Measurements from ENCODE around the gene ZNF423. TPM values are rescaled to one million over a fixed set of nuclear protein-coding genes. Genes with fewer than 3 reads are reported as not detected.

The ZNF423 gene
- total RNA-seq, 2 donors from 2014 or later, result 4.7 to 7.3 TPM

DNA sequence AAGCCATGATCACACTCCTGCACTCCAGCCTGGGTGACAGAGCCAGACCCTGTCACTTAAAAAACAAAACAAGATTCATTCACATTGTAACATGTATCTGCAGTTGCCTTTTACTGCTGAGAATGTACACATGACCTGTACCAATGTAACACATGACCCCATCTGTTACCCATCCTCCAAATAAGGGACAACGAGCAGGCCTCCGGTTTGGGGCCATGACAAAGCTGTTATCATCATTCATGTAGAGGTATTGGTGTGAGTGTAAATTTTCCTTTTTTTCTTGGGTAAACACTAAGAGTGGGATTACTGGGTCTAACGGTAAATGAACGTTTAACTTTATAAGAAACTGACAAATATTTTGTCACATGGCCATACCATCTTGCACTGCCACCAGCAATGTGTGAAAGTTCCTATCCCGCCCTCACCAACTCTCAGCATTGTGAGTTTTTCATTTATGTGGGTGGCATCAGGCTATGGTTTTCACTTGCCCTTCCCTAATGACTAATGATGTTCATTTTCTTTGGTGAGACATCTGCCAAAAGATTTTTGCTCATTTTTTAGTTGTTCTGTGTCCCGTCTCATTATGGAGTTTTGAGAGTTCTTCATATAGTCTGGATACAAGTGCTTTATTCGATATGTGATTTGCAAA, 336.8 kb downstream of the ZNF423 start:
- intact Hi-C loops (cut with DNase I), result no loop called here
- Histone ChIP-seq H3K27ac (no peak overlapping the region), H3K4me3 (no peak overlapping the region), H3K27me3 (no peaks in the 10 kb centered on the region), H3K9me3 (no peaks in the 10 kb centered on the region), H3K4me1 (no peaks in the 10 kb centered on the region), H3K36me3 (no peaks in the 10 kb centered on the region), H3K9ac (ENCODE audit: low read depth in 2 of 2, low read length in 2 of 2) (no peak overlapping the region)
- TF ChIP-seq CTCF (IDR thresholded peaks at IDR 0.05), result no peak
- DNase-seq, result no peak

DNA sequence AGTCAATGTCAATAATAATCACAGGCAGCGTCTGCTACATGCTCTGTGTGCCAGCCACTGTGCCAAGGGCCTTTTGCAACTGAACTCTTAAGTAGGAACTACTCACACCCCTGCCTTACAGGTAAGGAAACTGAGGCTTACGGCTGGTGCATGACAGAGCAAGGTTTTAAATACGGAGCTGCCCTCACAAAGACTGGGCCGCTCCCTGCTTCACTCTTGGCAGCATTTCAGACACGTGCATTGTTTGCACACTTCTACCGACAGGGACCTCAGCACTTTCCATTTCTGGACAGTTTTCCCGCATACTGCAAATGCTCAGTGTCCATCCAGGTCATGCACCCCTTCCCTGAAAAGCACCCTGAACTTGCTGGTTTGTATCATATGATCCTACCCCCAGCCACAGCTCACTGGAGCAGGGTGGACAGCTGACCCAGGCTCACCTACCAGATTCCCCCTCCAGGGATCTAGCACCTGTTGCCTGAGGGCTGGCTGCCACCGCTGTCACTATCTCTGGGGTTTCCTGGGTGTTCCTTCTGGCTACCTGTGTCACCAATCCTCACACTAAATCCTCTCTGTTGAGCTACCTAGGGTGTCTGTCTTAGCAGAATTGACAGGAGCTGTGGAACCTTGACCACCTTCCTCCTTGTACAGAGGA, 339.4 kb downstream of the ZNF423 start:
- intact Hi-C loops (cut with DNase I), result no loop called here
- no peak overlapping the region for H3K4me3 ChIP-seq
- H3K27ac ChIP-seq, result no peak overlapping the region
- H3K27me3 ChIP-seq, result no peaks in the 10 kb centered on the region
- no peak overlapping the region for H3K9ac ChIP-seq (ENCODE audit: low read depth in 2 of 2, low read length in 2 of 2)
- no peak for TF ChIP-seq CTCF (IDR thresholded peaks at IDR 0.05)
- no peak for DNase-seq
- no peaks in the 10 kb centered on the region for H3K9me3 ChIP-seq
- no peaks in the 10 kb centered on the region for H3K36me3 ChIP-seq
- H3K4me1 ChIP-seq, result no peaks in the 10 kb centered on the region

DNA sequence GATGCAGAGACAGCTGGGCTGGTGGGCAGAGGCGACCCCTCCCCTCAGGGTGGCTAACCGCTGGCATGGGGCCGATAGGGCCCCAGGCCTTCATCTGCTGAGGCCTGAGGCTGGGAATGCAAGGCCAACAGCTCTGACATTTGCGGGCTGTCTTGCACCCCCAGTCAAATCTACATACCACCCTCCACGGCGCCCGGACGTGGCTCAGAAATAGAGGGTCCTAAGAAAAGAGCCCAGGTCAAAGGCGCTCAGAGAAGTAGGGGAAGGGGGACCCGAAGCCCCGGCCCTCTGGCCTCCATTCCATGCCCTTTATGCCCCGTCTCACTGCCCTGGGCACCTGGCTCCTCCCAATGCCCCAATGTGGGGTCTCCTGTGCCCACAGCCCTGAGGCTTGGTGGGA, 340.1 kb downstream of the ZNF423 start:
- H3K27ac ChIP-seq, result no peak overlapping the region
- no peak for TF ChIP-seq CTCF (IDR thresholded peaks at IDR 0.05)
- H3K27me3 ChIP-seq, result no peaks in the 10 kb centered on the region
- no peaks in the 10 kb centered on the region for H3K4me1 ChIP-seq
- DNase-seq, result no peak
- H3K36me3 ChIP-seq, result no peaks in the 10 kb centered on the region
- H3K4me3 ChIP-seq, result no peak overlapping the region
- no peak overlapping the region for H3K9ac ChIP-seq (ENCODE audit: low read depth in 2 of 2, low read length in 2 of 2)
- H3K9me3 ChIP-seq, result no peaks in the 10 kb centered on the region
- intact Hi-C loops (cut with DNase I), result no loop called here

GRCh38 chr16:49515016-49515565, 340.8 kb downstream of the ZNF423 start:
- Histone ChIP-seq H3K4me1 (no peaks in the 10 kb centered on the region), H3K36me3 (no peaks in the 10 kb centered on the region), H3K27ac (no peak overlapping the region), H3K9ac (ENCODE audit: low read depth in 2 of 2, low read length in 2 of 2) (no peak overlapping the region), H3K27me3 (no peaks in the 10 kb centered on the region), H3K9me3 (no peaks in the 10 kb centered on the region), H3K4me3 (no peak overlapping the region)
- intact Hi-C loops (cut with DNase I), result no loop called here
- no peak for TF ChIP-seq CTCF (IDR thresholded peaks at IDR 0.05)
- DNase-seq, result no peak

DNA sequence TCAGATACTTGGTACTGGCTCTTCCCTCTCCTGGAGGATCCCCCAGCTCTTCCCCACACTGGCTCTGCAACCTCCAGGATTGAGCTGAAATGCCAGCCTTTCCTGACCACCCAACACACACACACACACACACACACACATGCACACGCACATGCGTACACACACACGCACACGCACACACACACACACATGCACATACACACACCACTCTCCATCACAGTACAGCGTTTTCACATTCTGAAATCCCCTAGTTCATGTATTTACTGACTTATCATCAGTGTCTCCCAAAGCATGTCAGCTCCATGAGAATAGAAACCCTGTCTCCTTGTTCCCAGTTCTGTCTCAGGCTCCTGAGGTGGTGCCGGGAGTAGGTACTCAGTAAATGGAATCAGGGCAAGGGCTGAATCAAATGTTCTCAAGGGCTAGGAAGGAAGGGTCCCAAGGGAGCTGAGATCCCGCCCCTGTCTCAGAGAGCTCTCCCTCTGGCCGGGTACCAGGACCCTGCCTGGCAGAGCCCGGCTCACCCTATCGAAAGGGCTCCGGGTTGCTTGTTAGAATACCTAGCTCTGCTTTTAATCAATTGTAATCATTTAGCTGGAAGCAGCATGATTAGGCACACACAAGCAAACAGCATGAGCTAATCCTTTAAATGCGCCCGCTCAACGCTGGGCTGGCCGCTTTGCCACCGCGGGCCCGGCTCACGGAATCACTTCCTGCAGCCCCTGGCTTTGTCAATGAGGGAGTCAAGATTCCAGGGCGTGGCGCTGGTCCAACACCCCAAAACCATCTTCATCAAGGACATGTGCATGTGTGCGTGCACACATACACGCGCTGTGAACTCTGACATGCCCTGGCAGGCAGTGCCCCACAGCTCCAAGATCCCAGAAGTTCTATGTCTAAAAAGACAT, 341.6 kb downstream of the ZNF423 start:
- no peak for TF ChIP-seq CTCF (IDR thresholded peaks at IDR 0.05)
- no peak overlapping the region for H3K9ac ChIP-seq (ENCODE audit: low read depth in 2 of 2, low read length in 2 of 2)
- no peaks in the 10 kb centered on the region for H3K4me1 ChIP-seq
- DNase-seq, result no peak
- intact Hi-C loops (cut with DNase I), result no loop called here
- no peaks in the 10 kb centered on the region for H3K27me3 ChIP-seq
- no peak overlapping the region for H3K4me3 ChIP-seq
- no peaks in the 10 kb centered on the region for H3K36me3 ChIP-seq
- no peak overlapping the region for H3K27ac ChIP-seq
- H3K9me3 ChIP-seq, result no peaks in the 10 kb centered on the region
